ENCODE data around the gene BACE1.

GRCh38 chr11:117259417-117259816, 56.6 kb downstream of the BACE1 start:
- TF ChIP-seq CTCF (IDR thresholded peaks at IDR 0.05) = no peak
- TF ChIP-seq POLR2A (IDR thresholded peaks at IDR 0.05) = no peak
